ENCODE data around the gene USP7.

Gene USP7

GRCh38 chr16:8863594-8864424 is 99.9 kb downstream of the USP7 start:
- no peak for DNase-seq (ENCODE audit: low read depth in 1 of 2, low spot score in 1 of 2)

GRCh38 chr16:8862309-8863130 is 101.2 kb downstream of the USP7 start:
- DNase-seq (ENCODE audit: low read depth in 1 of 2, low spot score in 1 of 2): no peak

GRCh38 chr16:8861563-8862308 is 102.0 kb downstream of the USP7 start:
- DNase-seq (ENCODE audit: low read depth in 1 of 2, low spot score in 1 of 2): no peak

GRCh38 chr16:8859913-8860881 is 103.5 kb downstream of the USP7 start:
- no peak for DNase-seq (ENCODE audit: low read depth in 1 of 2, low spot score in 1 of 2)

GRCh38 chr16:8858994-8859912 is 104.5 kb downstream of the USP7 start:
- no peak for DNase-seq (ENCODE audit: low read depth in 1 of 2, low spot score in 1 of 2)

- no peak for DNase-seq (ENCODE audit: low read depth in 1 of 2, low spot score in 1 of 2)
These were observed 107.7 kb downstream of the USP7 start for GRCh38 chr16:8855972-8856371.

- no peak for DNase-seq (ENCODE audit: low read depth in 1 of 2, low spot score in 1 of 2)
These were observed 108.5 kb downstream of the USP7 start for GRCh38 chr16:8855051-8855786.

GRCh38 chr16:8854298-8854948 is 109.3 kb downstream of the USP7 start:
- DNase-seq (ENCODE audit: low read depth in 1 of 2, low spot score in 1 of 2): no peak

- DNase-seq (ENCODE audit: low read depth in 1 of 2, low spot score in 1 of 2): no peak
These were observed 110.1 kb downstream of the USP7 start for GRCh38 chr16:8853611-8854010.

- no peak for DNase-seq (ENCODE audit: low read depth in 1 of 2, low spot score in 1 of 2)
These were observed 110.6 kb downstream of the USP7 start for GRCh38 chr16:8853150-8853549.

- no peak for DNase-seq (ENCODE audit: low read depth in 1 of 2, low spot score in 1 of 2)
These were observed 111.2 kb downstream of the USP7 start for GRCh38 chr16:8852534-8852933.

- no peak for DNase-seq (ENCODE audit: low read depth in 1 of 2, low spot score in 1 of 2)
These were observed 111.8 kb downstream of the USP7 start for GRCh38 chr16:8851761-8852403.

- DNase-seq (ENCODE audit: low read depth in 1 of 2, low spot score in 1 of 2): no peak
These were observed 113.3 kb downstream of the USP7 start for GRCh38 chr16:8850279-8850885.

GRCh38 chr16:8849411-8850011 is 114.2 kb downstream of the USP7 start:
- DNase-seq (ENCODE audit: low read depth in 1 of 2, low spot score in 1 of 2): no peak

GRCh38 chr16:8848939-8849391 is 114.7 kb downstream of the USP7 start:
- no peak for DNase-seq (ENCODE audit: low read depth in 1 of 2, low spot score in 1 of 2)

GRCh38 chr16:8848231-8848938 is 115.3 kb downstream of the USP7 start:
- no peak for DNase-seq (ENCODE audit: low read depth in 1 of 2, low spot score in 1 of 2)

Measured in stimulated activated CD4-positive, alpha-beta T cell treated with anti-CD3 and anti-CD28 coated beads, Interleukin-15, amount 100 ng/mL, for 1 hour (primary cell).